IMR-90 (cell line): ENCODE measurements around the gene TNFRSF21. TPM values are rescaled to one million over a fixed set of nuclear protein-coding genes. Genes with fewer than 3 reads are reported as not detected.

Experiments used
- ATAC-seq: fragments of 200-7000 bp; cut with Tn5 transposase; 2 replicates; pipeline ENCODE4 v1.9.1; 2020; ENCODE audit warnings: low read depth, mild to moderate bottlenecking, moderate library complexity
- BruUV-seq: library from RNA; stranded (reverse); fragments of 400-500 nt; replicated peaks from 2 replicates; lab custom pipeline; 2021; lab: Mats Ljungman, UMichigan
- CTCF ChIA-PET: fragments of 300-600 bp; formaldehyde crosslinking; extraction: SDS; loops from one replicate; lab custom pipeline; 2021; ENCODE audit warnings: antibody characterized with exemption; lab: Yijun Ruan, JAX
- POLR2A ChIA-PET: fragments of 300-600 bp; sonication (Branson Sonifier 250); formaldehyde crosslinking; loops from one replicate; lab custom pipeline; 2022; ENCODE audit warnings: antibody characterized with exemption; ENCODE audit not compliant: unreplicated experiment; lab: Charles Lee
- DNase-seq: peaks from one replicate; pipeline ENCODE4 v3.0.0; 2013
- H2AFZ ChIP-seq: replicated peaks from 2 replicates; pipeline ENCODE3; 2013; ENCODE audit warnings: low read length, mild to moderate bottlenecking; ENCODE audit not compliant: poor library complexity
- H2AK5ac ChIP-seq: 2 replicates; pipeline ENCODE4 v1.6.1; 2013; ENCODE audit warnings: low read depth, low read length, inconsistent platforms
- H2AK9ac ChIP-seq: replicated peaks from 2 replicates; pipeline ENCODE3; 2013; ENCODE audit warnings: mild to moderate bottlenecking, low read depth, low read length, moderate library complexity; ENCODE audit not compliant: poor library complexity
- H2BK120ac ChIP-seq: 2 replicates; pipeline ENCODE4 v1.6.1; 2013; ENCODE audit warnings: low read depth, low read length, inconsistent platforms
- H2BK15ac ChIP-seq: 3 replicates; pipeline ENCODE4 v1.6.1; 2013; ENCODE audit warnings: low read depth, low read length, inconsistent platforms
- H2BK20ac ChIP-seq: 2 replicates; pipeline ENCODE4 v1.6.1; 2013; ENCODE audit warnings: low read depth, mild to moderate bottlenecking, inconsistent platforms, low read length, moderate library complexity
- H2BK5ac ChIP-seq: 2 replicates; pipeline ENCODE4 v1.6.1; 2013; ENCODE audit warnings: mild to moderate bottlenecking, low read depth, low read length, inconsistent platforms; ENCODE audit not compliant: poor library complexity, severe bottlenecking
- H3K14ac ChIP-seq: replicated peaks from 2 replicates; pipeline ENCODE4 v1.6.1; 2013; ENCODE audit warnings: low read depth, low read length, inconsistent platforms
- H3K18ac ChIP-seq: 2 replicates; pipeline ENCODE4 v1.6.1; 2013; ENCODE audit warnings: low read depth, low read length, control low read depth
- H3K23ac ChIP-seq: 2 replicates; pipeline ENCODE4 v1.6.1; 2013; ENCODE audit warnings: low read depth, low read length, inconsistent platforms
- H3K27ac ChIP-seq: 2 replicates; pipeline ENCODE4 v1.5.1; 2013; ENCODE audit warnings: mild to moderate bottlenecking, control low read depth, low read length; ENCODE audit not compliant: insufficient read depth
- H3K27me3 ChIP-seq: 2 replicates; pipeline ENCODE4 v1.6.1; 2013; ENCODE audit warnings: low read length; ENCODE audit not compliant: control insufficient read depth, insufficient read depth
- H3K36me3 ChIP-seq: 2 replicates; pipeline ENCODE4 v1.6.1; 2013; ENCODE audit warnings: low read length, mixed read lengths; ENCODE audit not compliant: control insufficient read depth, insufficient read depth
- H3K4ac ChIP-seq: 2 replicates; pipeline ENCODE4 v1.6.1; 2013; ENCODE audit warnings: low read depth, low read length, inconsistent platforms
- H3K4me1 ChIP-seq: 2 replicates; pipeline ENCODE4 v1.6.1; 2013; ENCODE audit warnings: low read length, mixed read lengths; ENCODE audit not compliant: control insufficient read depth, insufficient read depth
- H3K4me2 ChIP-seq: 2 replicates; pipeline ENCODE4 v1.6.1; 2013; ENCODE audit warnings: low read depth, mild to moderate bottlenecking, control low read depth, low read length, moderate library complexity
- H3K4me3 ChIP-seq: 2 replicates; pipeline ENCODE4 v1.5.1; 2013; ENCODE audit warnings: low read depth, mild to moderate bottlenecking, control low read depth, low read length, moderate library complexity; ENCODE audit not compliant: insufficient read depth
- H3K56ac ChIP-seq: 2 replicates; pipeline ENCODE4 v1.6.1; 2013; ENCODE audit warnings: low read length, inconsistent platforms; ENCODE audit not compliant: insufficient read depth; ENCODE audit errors: extremely low read depth
- H3K79me1 ChIP-seq, 2 experiments: 2 replicates each; pipeline ENCODE4 v1.6.1; 2013; ENCODE audit warnings: low read length in 2 of 2, inconsistent platforms in 1 of 2, low read depth in 1 of 2
- H3K9ac ChIP-seq: 2 replicates; pipeline ENCODE4 v1.6.1; 2013; ENCODE audit warnings: low read depth, low read length, control low read depth
- H3K9me1 ChIP-seq: 2 replicates; pipeline ENCODE4 v1.6.1; 2013; ENCODE audit warnings: low read length, inconsistent platforms; ENCODE audit not compliant: insufficient read depth
- H3K9me3 ChIP-seq: 2 replicates; pipeline ENCODE4 v1.6.1; 2013; ENCODE audit warnings: low read length; ENCODE audit not compliant: control insufficient read depth, insufficient read depth
- H4K20me1 ChIP-seq: 2 replicates; pipeline ENCODE4 v1.6.1; 2013; ENCODE audit warnings: low read length, inconsistent platforms; ENCODE audit not compliant: insufficient read depth
- H4K5ac ChIP-seq: 2 replicates; pipeline ENCODE4 v1.6.1; 2013; ENCODE audit warnings: mild to moderate bottlenecking, low read depth, low read length, control low read depth
- H4K8ac ChIP-seq, 2 experiments: 2 replicates each; pipeline ENCODE4 v1.6.1; 2013; ENCODE audit warnings: low read depth in 2 of 2, low read length in 2 of 2, control low read depth in 1 of 2, inconsistent platforms in 1 of 2
- H4K91ac ChIP-seq: 2 replicates; pipeline ENCODE4 v1.6.1; 2013; ENCODE audit warnings: low read depth, low read length, inconsistent platforms; ENCODE audit not compliant: insufficient read depth
- BHLHE40 ChIP-seq: fragments of 150-350 bp; IDR thresholded peaks from 2 replicates; pipeline ENCODE4 v1.6.1; 2016; ENCODE audit warnings: mild to moderate bottlenecking, low read depth, low read length
- ELK1 ChIP-seq: fragments of 150-350 bp; IDR thresholded peaks from 2 replicates; pipeline ENCODE4 v1.6.1; 2016; ENCODE audit warnings: low read depth, mild to moderate bottlenecking, low read length, moderate library complexity, borderline replicate concordance
- FOS ChIP-seq: fragments of 150-350 bp; IDR thresholded peaks from 2 replicates; pipeline ENCODE4 v1.6.1; 2016; ENCODE audit warnings: low read depth, low read length
- MAFK ChIP-seq: IDR thresholded peaks from 2 replicates; pipeline ENCODE4 v1.6.1; 2012; ENCODE audit warnings: low read depth, low read length, improper control_type of control experiment
- MAZ ChIP-seq: IDR thresholded peaks from 2 replicates; pipeline ENCODE4 v1.6.1; 2012; ENCODE audit warnings: low read depth, mild to moderate bottlenecking, low read length, improper control_type of control experiment, moderate library complexity, borderline replicate concordance
- POLR2A ChIP-seq: IDR thresholded peaks from 2 replicates; pipeline ENCODE4 v1.6.1; 2012; ENCODE audit warnings: mild to moderate bottlenecking, low read depth, low read length
- RAD21 ChIP-seq: IDR thresholded peaks from 2 replicates; pipeline ENCODE4 v1.6.1; 2012; ENCODE audit warnings: low read length, improper control_type of control experiment
- RCOR1 ChIP-seq: IDR thresholded peaks from 2 replicates; pipeline ENCODE4 v1.6.1; 2012; ENCODE audit warnings: mild to moderate bottlenecking, low read length, improper control_type of control experiment; ENCODE audit not compliant: insufficient replicate concordance
- RFX5 ChIP-seq: IDR thresholded peaks from 2 replicates; pipeline ENCODE4 v1.8.0; 2012; ENCODE audit warnings: low read depth, mild to moderate bottlenecking, low read length, moderate library complexity
- SMC3 ChIP-seq: fragments of 150-350 bp; IDR thresholded peaks from 2 replicates; pipeline ENCODE4 v1.6.1; 2016; ENCODE audit warnings: low read depth, mild to moderate bottlenecking, antibody characterized with exemption, low read length, moderate library complexity
- WGBS, 2 experiments: methylation state at CpG; one replicate each; pipeline versions ENCODE4 v1.1.5 to v1.1.7; 2013; ENCODE audit warnings: missing lambda C conversion rate in 2 of 2; ENCODE audit not compliant: insufficient read length in 1 of 2; ENCODE audit errors: extremely low coverage in 2 of 2; 5-methylcytosine and 5-hydroxymethylcytosine counted together
- dilution Hi-C: fragments of 300-500 bp; cut with HindIII; formaldehyde crosslinking; loops from one replicate; pipeline ENCODE4 v1.14.3; 2018; ENCODE audit warnings: low sequenced_read_pairs; ENCODE audit not compliant: unreplicated experiment
- in situ Hi-C: fragments of 300-500 bp; cut with MboI; formaldehyde crosslinking; loops from 3 replicates; pipeline ENCODE4 v1.14.3; 2019; ENCODE audit warnings: low sequenced_read_pairs, inconsistent platforms, mixed read lengths
- intact Hi-C: fragments of 100-400 bp; cut with micrococcal nuclease; formaldehyde crosslinking; loops from 2 replicates; pipeline ENCODE4 v1.10.0; 2022
- polyA plus RNA-seq, 3 experiments: library from polyadenylated mRNA; depleted of rRNA; stranded (reverse); fragments of >200 nt; gene quantifications; 2 replicates each; pipeline ENCODE4 v1.2.3, GENCODE V29; 2012; ENCODE audit warnings: low replicate concordance in 1 of 3
- total RNA-seq: library from RNA; depleted of rRNA; stranded (reverse); fragments of >200 nt; gene quantifications from 2 replicates; pipeline ENCODE4 v1.2.3, GENCODE V29; 2012

TNFRSF21 gene
- total and polyA plus RNA-seq, 2 of the 4 experiments (the other 2 are of a cell fraction), result 2.9 to 6.9 TPM

GRCh38 chr6:47187893-47188587, 121.7 kb downstream of the TNFRSF21 start (continued):
- TF ChIP-seq RCOR1, result no peak

GRCh38 chr6:47187113-47187512, 122.6 kb downstream of the TNFRSF21 start:
- Histone ChIP-seq H3K27ac (no peak overlapping the region), H3K14ac (0 out of 2 replicates have a peak overlapping the region, but pooled peaks have one; percentile 19), H3K56ac (no peak overlapping the region), H2BK120ac (peak overlapping the region; percentile 32), H2BK15ac (0 out of 3 replicates have a peak overlapping the region, but pooled peaks have one; percentile 36), H3K4ac (no peak overlapping the region), H3K4me1 (peaks cover 7% of the 10 kb centered on the region), H3K4me2 (no peak overlapping the region), H3K27me3 (no peaks in the 10 kb centered on the region), H3K79me1 (no peaks in the 10 kb centered on the region), H2BK20ac (0 out of 2 replicates have a peak overlapping the region, but pooled peaks have one; percentile 12), H3K4me3 (no peak overlapping the region), H4K8ac (no peak overlapping the region), H3K23ac (no peak overlapping the region), H2AK5ac (no peak overlapping the region), H4K20me1 (no peaks in the 10 kb centered on the region), H2AK9ac (no peak overlapping the region), H2BK5ac (no peak overlapping the region), H4K91ac (no peak overlapping the region), H3K18ac (no peak overlapping the region; the same call in 1 of the 2 replicates), H3K9me3 (no peaks in the 10 kb centered on the region), H3K36me3 (no peaks in the 10 kb centered on the region), H3K9ac (no peak overlapping the region), H2AFZ (no peak overlapping the region), H3K9me1 (peaks cover 8% of the 10 kb centered on the region), H4K5ac (no peak overlapping the region)
- TF ChIP-seq MAFK (no peak), RFX5 (no peak), RCOR1 (no peak), MAZ (no peak), POLR2A (no peak), BHLHE40 (no peak), FOS (no peak), ELK1 (no peak), SMC3 (no peak), RAD21 (no peak)
- ChIA-PET POLR2A (no interaction called here), CTCF (interaction anchor here (1.4 kb wide), 1 partner anchor 9 kb away, joined by 3 read pairs; no protein-coding TSS in a partner anchor)
- dilution Hi-C loops (no loop called here), in situ Hi-C loops (no loop called here), intact Hi-C loops (no loop called here)
- ATAC-seq, result no peak
- no TSS peak for BruUV-seq
- no CpG with 5 or more reads among the region's 1 CpG for WGBS, 2 experiments
- DNase-seq, result no peak
